Activated CD8-positive, alpha-beta memory T cell treated with anti-CD3 and anti-CD28 coated beads, Interleukin-2, amount 50 U/mL, for 24 hours (primary cell): ENCODE data around the gene TBC1D7.

Experiments used
- DNase-seq: peaks from one replicate; pipeline ENCODE4 v3.0.0-alpha.2; 2020; ENCODE audit errors: extremely low read depth

Gene TBC1D7

DNA sequence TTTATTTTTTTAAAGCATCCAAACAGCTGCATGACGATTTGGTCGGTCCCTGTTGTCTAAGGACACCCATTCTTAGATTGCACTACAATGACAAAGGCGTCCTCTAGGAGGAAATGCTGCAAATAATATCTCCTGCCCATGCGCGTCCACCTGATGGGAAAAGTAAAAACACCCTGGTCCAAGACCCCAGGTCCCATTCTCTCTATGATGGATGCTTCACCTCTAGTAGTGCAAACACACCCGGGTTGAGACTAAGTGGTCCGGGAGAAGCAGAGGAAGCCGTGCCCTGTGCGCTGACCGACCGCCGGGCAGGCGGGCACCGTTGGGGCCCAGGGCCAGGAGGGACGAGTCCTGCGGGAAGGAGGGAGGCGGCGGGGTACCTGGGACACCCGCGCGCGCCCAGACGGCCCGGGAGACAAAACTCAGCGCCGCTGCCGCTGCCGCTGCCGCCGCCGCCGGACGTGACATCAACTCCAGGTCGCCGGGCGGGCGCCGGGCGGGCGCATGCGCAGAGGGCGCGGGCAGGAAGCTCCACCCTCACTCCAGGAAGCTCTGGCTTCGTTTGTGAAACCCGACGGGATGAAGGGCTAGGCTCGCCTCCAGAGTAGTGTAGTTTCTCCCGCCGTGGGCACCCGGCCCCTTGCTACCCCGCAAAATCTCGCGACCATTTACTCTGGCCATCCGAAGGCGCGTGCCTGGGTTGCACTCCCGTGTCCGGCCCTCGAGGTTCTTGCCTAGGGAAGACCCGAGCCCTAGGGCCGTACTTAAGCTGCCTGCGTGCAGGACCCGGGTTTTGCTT, at the start of gene TBC1D7:
Gene TBC1D7, minus strand, starts transcription at position 462 of the 799 bp plus-strand sequence. CDS start 1,639 bp downstream, outside the sequence.
- DNase-seq, result peak; percentile 80

DNA sequence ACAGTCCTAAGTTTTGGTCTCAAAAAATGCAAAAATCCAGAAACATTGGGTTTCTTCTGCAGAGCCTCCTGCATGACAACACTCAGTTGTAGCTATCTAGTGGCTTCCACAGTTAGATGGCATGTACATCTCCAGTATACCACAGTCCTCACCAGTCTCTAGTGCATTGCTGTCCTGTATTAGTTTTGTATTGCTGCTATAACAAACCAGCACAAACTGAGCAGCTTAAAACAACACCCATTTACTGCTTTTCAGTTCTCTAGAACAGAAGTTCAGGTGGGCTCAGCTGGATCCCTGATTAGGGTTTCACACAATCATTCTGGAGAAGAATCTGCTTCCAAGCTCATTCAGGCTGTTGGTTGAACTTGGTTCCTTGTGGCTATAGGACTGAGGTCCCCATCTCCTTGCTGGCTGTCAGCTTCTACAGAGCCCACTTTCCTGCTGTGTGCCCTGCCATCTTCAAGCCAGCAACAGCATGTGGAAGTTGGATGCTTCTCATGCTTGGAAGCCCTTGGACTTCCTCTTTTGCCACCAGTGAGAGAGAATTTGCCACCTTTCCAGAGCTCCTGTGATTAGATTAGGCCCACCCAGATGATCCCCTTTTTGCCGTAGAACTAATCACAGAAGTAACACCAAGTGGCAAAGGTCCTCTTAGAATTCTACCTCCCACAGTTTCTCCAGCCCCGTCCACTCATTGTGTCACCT, 48.9 kb upstream of the TBC1D7 start:
- no peak for DNase-seq

DNA sequence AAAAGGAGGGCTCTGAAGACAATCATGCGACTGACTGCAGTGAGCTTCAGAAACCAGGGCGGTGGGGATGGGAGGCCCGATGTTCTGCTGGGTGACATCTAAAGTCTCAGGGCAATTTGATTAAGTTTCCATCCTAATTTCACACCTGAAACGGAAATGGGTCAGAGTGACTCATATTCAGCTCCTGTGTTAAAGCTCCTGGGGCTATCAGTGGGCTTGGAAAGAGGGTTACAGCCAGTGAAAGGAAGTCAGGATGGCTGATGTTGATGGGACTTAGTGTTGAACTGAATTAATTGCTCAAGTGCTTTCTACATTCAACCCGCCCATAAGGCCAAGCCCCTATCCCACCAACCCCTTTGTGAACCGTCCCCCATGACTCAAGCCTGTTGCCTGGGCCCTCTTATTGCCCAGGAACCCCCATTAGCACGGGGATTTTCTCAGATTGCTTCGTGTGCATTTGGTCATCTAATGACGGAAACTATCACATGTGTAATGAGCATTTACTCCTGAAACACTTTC, 47.1 kb upstream of the TBC1D7 start:
- DNase-seq, result peak; percentile 8

DNA sequence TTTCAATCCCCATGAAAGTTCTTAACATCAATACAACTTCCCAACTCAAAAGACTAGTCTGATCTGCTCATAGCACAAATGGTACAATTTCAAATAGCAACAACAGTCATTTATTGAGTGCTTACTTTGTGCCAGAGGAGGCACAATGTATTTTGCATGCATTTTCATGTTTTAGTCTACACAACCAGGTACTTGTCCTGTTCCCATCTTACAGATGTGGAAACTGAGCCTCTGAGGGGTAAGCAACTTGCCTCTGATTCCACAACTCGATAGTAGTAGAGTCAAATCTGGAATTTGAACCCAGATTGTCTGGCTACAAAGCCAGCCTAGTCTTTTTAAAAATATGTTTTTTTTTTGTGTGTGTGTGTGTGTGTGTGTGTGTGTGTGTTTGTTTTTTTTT, 45.6 kb upstream of the TBC1D7 start:
- no peak for DNase-seq

DNA sequence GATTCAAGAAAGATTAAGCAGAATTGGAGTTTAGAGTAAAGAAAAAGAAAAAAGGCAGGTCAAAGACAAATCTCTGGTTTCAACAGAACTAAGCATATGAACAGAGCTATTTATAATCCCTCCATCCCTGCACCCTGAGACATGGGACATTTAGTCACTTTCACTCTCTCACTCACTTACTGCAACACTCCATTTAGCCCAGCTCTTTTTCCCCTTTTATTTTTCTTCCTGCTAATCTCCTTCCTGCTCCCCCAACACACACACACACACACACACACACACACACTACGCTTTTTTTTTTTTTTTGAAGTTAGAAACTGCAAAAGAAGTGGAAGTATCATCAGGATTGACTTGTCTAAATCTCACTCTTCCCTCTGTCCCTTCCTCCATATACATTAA, 45.1 kb upstream of the TBC1D7 start:
- DNase-seq, result no peak

DNA sequence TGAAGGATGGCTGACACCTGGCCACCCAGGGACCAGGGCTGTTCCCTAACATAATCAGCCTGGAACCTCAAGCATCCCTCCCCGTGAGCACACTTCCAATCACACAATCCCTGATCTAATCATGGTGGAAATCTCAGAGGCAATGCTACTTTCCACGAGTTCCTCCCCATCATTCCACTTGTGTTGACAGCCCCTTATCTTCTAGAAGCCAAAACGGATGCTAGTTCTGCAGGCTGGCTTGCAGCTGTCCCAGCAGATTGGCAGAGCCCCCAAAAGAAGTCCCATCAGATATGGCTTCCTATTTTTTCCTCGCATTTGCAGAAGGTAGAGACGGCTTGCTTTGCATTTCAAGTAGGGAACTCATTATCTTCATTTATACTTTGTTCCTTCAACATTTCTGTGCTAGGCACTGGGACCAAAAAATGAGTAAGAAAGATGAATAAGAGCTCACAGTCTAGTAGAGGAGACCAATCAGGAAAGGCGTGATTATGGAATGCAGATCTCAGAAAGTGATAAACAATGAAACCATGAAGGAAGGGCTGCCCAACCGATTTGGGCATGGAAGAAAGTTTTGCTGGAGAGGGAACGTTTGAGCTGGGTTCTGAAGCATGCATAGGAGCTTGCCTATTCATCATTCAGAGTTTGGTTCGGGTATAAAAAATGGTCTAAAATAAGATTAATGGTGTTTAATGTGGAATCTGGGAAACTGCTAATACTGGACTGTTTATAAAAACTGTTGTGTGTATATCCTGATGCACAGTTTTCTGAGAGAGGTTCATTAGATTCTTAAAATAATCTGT, 44.6 kb upstream of the TBC1D7 start:
- no peak for DNase-seq

DNA sequence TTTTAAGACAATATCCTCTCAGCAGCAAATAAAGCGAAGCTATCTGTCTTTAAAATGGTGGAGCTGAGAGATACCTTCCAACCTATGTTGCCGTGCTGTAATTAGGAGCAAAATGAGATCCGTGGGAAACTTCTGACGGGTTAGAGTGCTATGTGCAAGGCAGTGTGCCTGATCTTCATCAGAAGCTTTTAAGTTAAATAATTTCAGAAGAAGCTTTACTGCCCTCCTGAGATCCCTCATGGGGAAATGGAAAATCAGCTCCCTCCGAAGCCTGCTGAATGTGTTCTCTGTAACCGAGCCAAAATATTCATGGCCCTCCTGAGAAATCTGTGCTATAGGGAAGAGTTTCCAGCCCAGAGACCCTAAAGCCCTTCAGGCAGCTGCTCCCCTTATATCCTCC, 43.7 kb upstream of the TBC1D7 start:
- DNase-seq, result no peak

DNA sequence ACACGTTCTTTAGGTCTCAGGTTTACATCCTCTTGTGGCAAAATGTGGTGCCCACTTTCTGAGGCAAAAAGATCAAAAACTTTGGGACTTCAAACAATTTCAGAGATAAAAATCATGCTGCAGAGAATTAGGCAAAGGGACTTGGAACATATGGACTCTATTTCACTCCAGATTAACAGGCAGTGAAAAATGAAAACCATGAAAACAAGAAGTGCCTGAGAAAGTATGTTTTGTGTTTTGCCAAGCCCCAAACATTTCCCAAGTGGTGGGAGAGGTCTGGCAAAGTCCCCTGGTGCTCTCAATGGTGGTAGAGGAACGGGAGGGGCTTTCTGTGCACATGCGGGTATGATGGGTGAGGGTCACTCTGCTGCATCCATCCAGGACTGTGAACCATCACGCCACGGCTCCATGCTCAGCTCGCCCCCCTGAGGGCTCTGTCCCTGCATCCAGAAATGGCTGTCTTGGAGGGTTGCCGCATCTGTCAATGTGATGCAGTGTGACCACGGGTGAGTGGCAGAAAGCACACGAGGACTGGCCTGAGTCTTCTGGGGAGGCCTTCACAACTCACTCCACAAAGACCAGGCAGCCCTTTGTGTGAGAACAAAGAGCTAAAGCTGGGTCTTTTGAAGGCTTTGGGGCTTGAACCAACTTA, 43.2 kb upstream of the TBC1D7 start:
- no peak for DNase-seq

DNA sequence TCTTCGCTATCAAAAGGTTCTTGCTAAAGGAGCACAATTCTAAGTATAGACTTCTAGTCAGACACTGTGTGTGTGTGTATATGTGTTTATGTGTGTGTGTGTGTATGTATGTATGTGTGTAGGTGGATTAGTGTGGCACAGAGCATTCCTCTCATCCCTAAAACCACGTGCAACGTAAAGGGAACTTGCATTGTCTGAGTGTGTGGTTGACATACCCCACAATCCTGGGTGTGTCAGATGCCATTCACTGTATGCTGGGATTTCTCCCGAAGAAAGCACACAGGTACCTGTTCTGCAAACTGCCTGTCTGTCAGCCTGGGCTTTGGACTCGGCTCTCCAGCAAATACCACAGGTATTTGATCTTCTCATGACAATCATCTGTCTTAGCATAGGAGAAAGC, 42.3 kb upstream of the TBC1D7 start:
- DNase-seq, result no peak

DNA sequence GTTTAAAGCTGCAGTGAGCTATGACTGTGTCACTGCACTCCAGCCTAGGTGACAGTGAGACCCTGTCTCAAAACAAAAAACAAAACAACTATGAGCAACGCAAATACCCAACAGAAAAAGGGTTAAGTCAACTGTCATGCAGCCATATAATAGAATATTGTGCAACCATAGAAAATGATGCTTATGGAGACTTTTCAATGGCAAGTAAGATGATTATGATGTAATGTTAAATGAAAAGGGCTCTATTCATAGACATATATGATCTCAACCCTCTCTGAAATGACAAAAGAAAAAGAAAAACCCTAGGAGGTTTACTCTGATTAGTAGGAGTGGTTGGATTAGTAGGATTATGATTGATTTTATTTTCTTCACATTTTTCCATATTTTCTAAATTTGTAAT, 41.3 kb upstream of the TBC1D7 start:
- DNase-seq, result no peak

DNA sequence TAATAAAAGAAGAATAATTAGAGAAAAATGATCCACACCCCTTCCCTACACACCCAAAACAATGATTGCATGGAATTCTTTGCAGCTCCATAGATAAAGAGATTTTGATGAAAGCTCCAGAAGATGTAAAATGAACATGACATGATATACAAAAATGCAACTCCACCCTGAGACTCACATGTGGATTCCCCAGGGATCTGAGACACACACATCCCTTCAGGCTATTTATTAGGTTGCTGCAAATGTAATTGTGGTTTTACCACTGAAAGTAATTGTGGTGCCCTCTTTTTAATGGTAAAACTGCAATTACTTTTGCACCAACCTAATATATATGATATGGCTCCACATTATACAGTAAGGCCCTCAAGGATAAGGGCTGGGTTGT, 40.4 kb upstream of the TBC1D7 start:
- no peak for DNase-seq

DNA sequence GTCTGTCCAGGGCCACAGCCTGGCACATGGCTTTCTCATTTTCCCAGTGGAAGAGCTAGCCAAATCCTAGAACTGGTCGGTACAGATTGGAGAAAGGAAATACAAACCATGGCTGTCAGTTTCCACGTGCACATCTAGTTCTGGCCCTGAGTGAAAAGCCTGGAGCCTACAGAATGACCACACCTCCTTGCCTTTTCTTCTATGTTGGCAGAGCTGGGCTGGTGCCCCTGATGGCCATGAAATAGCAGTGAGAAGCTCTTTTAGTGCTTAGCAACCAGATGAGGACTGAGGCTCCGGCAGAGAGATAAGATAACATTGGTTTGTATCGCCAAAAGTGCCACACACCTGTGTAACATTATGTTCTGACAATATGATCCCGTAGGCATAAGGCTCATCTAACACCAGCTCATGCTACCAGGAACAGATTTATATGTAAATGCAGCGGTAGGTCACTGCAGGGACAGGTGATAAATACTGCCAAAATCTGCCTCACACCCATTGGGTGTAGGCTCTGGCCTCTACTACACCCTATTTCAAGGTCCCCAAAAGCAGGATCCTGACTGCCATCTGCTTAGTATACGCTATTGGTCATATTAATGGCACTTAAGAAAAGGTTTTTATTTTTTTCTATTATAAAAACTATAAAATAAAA, 39.9 kb upstream of the TBC1D7 start:
- DNase-seq, result no peak

DNA sequence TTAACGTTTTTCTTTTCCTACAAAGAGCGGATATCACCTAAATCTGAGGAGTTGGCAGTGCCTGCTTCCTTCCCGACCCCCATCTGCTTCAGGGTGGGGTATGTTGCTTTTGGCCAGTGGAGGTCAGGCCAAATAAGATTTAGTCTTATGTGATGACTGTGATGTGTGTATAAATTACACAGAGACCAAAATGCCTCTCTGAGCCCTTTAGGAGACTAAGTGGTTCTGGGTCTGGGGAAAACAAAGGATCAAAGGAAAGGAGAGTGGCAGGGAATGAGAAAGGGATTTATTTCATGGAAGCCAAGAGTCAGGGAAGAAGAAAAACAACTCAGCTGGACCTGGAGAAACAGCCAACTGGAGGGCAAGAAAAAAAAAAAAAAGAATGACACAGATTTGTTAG, 39.1 kb upstream of the TBC1D7 start:
- no peak for DNase-seq

DNA sequence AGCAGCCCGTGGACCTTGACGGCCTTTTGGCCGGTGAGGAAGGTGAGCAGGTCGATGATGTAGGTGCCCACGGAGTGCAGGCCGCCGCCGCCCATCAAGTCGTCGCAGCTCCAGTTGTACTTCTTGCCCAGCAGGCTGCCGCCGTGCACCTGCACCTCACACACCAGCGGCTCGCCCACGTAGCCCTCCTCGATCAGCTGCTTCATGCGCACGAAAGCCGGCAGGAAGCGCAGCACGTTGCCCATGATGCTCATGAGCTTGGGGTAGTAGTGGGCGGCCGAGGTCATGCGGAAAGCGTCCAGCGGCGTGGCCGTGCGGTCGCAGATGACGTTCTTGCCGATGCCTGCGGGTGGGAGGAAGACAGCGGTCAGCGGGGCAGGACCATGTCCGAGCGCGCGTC, 37.0 kb upstream of the TBC1D7 start:
- no peak for DNase-seq

DNA sequence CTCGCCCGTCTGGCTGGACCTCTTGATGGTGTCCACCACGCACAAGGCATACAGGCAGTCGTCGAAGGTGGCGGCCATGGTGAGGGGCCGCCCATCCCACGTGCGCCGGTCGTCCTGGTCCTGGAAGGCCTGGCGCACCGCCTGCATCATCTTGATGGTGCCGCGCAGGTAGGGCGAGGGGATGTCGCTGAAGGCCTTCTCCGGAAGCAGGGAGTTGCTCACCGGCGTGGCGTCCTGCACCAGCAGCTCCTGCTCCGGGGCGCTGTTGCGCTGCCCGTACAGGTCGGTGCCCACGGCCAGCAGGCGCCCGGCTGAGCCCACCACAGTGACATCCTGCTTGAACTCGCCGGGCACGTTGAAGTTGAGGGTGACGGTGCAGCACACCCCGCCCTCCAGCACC, 36.5 kb upstream of the TBC1D7 start:
- DNase-seq, result no peak

DNA sequence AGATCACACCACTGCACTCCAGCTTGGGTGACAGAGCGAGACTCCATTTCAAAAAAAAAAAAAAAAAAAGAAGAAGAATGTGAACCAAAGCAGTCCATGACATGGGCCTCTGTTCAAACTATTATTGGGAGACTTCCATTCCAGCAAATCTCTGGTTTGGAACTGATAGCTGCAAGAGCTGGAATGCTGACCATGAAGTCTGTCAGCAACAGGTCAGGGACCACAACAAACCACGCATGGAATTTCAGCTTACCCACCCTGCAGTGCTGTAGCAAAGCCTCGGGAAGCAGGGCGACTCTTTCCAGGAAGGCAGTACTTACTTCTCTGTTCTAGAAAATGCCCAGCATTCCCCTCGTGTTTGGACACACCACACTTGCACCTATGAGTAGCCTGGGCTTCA, 34.1 kb upstream of the TBC1D7 start:
- no peak for DNase-seq

DNA sequence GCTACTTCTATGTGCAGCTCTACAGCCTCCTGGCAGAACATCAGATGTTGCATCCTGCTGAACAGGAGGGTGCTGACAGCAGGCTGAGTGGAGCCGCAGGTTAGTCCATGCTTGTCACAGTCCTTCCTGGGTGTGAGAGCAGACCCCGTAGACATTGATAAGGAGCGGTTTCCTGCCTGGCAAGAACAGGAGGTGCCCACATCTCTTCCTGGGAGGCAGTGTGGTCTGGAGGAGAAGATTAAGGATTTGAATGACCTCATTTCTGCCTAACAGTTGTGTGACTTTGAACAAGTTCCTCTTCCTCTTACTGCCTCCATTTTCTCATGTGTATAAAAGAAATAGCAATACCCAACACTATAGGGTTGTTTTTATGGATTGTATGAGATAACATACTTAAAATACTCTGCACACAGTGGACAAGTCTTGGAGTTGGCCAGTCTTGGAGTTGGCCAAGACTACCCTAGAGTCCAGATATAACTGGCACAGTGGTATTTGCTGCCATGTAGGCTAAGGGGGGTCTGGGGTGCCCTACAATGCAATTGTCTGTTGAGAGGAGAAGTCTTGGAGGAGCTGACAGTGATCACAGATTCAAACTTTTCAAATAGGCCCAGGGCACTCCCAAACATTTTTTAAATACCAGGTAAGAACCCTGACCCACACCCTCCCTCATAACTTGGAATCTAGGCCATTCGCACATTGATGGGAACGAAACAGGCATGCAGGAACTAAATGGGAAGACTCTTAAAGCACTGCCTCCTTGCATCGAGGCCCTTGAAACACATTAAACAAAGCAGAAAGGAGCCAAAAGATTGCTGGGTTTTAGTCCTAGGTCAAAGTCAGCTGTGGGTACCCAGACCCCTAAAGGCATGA, 32.6 kb upstream of the TBC1D7 start:
- no peak for DNase-seq

DNA sequence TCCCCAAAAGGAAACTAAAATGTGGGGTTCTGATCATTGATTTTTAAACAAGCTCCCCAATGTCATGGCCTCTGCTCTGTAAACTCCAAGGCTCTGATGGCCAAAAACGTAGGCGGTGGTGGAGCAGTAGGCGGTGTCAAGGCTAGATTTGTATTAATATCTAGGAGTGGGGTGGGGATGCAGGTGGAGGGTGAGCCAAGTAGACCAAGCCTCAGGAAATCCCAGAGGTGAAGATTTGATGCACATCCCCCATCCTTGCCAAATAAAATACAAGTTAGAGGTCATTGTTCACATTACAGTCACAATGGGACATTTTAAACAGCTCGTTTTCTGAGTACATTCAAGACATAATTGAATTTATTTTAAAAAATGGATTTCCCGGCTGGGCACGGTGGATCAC, 30.9 kb upstream of the TBC1D7 start:
- no peak for DNase-seq

DNA sequence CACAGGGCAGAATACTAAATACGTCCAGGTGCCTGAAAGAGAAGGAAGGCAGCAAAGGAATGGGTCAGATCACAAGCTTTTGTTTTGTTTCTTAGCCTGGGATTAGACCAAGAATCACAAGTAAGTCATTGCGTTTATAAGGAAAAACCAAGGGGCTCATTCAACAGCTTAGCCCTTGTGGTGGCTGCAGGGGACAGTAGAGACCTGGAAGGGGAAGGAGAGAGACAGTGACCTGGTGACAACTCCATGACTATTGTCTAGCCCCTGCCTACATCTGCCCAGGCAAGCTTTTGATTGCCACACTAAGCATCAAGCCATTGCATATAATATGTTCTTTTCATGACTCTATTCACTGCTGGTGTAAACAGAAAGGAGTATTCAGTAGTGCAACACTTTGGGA, 30.2 kb upstream of the TBC1D7 start:
- DNase-seq, result no peak

DNA sequence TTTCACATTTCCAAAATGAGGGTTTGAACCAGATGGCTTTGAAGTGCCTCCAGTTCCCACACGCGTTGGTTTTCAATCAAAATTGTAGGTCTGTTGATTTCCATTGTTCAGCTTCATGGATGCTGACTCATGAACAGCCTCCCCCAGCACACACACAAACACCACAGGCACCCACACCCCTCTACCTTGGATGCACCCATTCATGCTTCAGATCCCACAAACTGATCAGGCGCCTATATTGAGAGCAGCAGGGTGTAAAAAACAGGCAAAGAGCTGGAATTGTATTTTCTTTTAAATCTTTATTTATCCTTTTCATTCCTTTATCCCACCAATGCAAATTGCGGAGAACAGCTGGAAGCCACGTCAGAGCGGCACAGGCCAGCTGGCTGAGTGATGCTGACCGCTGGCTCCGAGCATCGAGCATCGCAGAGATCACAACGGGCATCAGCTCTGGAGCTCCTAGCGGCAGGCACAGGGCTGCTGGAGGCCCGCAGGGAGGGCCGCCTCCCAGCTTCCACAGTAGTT, 29.3 kb upstream of the TBC1D7 start:
- no peak for DNase-seq
